Chondrocyte (in vitro differentiated cells): ENCODE results near the gene CTNNA1. TPM values are rescaled to one million over a fixed set of nuclear protein-coding genes. Genes with fewer than 3 reads are reported as not detected.

Source experiments
- DNase-seq: peaks from one replicate; pipeline ENCODE4 v3.0.0; 2021; ENCODE audit warnings: mixed read lengths, low spot score
- H3K27ac Mint-ChIP-seq: one replicate; pipeline ENCODE4 v1.8.0; 2021; ENCODE audit warnings: mild to moderate bottlenecking, moderate library complexity, mixed read lengths; ENCODE audit not compliant: unreplicated experiment
- H3K27me3 Mint-ChIP-seq: 2 replicates; pipeline ENCODE4 v1.8.0; 2021; ENCODE audit warnings: low read depth, mixed read lengths
- H3K36me3 Mint-ChIP-seq: 2 replicates; pipeline ENCODE4 v1.8.0; 2021; ENCODE audit warnings: low read depth, mixed read lengths
- H3K4me1 Mint-ChIP-seq: 2 replicates; pipeline ENCODE4 v1.8.0; 2021; ENCODE audit warnings: low read depth, mild to moderate bottlenecking, mixed read lengths
- H3K4me3 Mint-ChIP-seq: one replicate; pipeline ENCODE4 v1.8.0; 2021; ENCODE audit warnings: mild to moderate bottlenecking, moderate library complexity, mixed read lengths; ENCODE audit not compliant: unreplicated experiment
- H3K9me3 Mint-ChIP-seq: 2 replicates; pipeline ENCODE4 v1.8.0; 2021; ENCODE audit warnings: low read depth, mixed read lengths
- total RNA-seq: library from RNA; stranded (reverse); gene quantifications from 3 replicates; pipeline ENCODE4 v1.2.1, GENCODE V29; 2021
- TF ChIP-seq, protein P1 (sequence below): fragments of 200-600 bp; sonication (generic); IDR thresholded peaks from 2 replicates; pipeline ENCODE4 v1.5.0; 2021; ENCODE audit warnings: antibody characterized with exemption, mild to moderate bottlenecking, moderate library complexity

Gene CTNNA1
- total RNA-seq, 1 donor from 2014 or later, result 397 TPM

DNA sequence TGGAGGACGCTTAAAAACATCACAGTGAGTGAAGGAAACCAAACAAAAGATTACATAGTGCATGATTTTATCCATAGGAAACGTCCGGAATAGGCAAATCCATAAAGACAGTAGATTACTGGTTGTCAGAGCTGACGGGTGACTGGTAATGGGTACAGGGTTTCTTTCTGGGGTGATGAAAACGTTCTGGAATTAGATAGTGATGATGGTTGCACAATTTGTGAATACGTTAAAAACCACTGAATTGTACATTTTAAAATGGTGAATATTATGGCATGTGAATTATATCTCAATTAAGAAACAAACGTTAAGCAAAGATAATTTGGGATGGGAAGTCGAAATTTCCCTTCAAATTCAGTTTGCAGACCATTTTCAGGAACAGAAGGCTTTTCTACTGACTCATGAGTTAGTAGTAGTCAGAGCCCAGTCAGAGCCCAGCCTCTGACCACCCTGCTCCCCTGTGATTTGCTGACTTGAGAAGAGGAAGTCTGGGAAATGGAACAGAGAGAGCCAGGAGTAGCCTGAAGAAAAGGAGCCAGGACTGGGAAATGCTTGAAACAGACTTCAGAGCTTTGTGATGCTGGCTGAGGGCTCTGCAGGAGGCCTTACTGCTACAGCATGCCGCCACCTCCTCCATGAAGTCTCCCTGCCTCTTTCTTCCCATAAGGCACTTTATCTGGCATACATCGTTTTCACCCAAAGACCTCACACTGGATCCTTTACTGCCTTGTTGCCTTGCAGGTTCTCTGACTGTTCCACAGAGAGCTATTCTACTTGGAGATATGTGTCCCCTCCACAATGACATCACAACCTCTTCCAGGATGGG is 46.4 kb upstream of the CTNNA1 start:
- TF ChIP-seq, protein P1, sequence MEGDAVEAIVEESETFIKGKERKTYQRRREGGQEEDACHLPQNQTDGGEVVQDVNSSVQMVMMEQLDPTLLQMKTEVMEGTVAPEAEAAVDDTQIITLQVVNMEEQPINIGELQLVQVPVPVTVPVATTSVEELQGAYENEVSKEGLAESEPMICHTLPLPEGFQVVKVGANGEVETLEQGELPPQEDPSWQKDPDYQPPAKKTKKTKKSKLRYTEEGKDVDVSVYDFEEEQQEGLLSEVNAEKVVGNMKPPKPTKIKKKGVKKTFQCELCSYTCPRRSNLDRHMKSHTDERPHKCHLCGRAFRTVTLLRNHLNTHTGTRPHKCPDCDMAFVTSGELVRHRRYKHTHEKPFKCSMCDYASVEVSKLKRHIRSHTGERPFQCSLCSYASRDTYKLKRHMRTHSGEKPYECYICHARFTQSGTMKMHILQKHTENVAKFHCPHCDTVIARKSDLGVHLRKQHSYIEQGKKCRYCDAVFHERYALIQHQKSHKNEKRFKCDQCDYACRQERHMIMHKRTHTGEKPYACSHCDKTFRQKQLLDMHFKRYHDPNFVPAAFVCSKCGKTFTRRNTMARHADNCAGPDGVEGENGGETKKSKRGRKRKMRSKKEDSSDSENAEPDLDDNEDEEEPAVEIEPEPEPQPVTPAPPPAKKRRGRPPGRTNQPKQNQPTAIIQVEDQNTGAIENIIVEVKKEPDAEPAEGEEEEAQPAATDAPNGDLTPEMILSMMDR, result no peak
- peaks cover 31% of the 10 kb centered on the region for H3K4me1 Mint-ChIP-seq
- H3K36me3 Mint-ChIP-seq, result no peaks in the 10 kb centered on the region
- H3K27me3 Mint-ChIP-seq, result no peaks in the 10 kb centered on the region
- H3K9me3 Mint-ChIP-seq, result no peaks in the 10 kb centered on the region
- no peak overlapping the region for H3K4me3 Mint-ChIP-seq
- no peak for DNase-seq
- H3K27ac Mint-ChIP-seq, result peak overlapping the region; percentile 34

DNA sequence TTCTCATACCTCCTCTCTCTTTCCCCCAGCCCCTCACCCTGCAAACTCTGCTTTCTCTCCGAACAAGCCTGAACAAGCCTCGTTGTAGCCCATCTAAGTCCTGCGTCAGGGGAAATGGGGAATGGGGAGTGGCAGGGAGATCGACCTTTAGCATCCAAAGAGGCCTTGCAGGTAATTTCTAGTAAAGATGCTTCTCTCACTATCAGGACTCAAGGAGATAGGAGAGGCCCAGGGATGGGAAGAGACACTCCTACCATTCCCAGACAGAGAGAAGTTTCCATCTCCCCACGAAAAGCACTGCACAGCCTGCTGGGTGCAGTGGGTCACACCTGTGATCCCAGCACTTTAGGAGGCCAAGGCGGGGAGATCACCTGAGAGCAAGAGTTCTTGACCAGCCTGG is 44.4 kb upstream of the CTNNA1 start:
- no peak overlapping the region for H3K27ac Mint-ChIP-seq
- H3K4me3 Mint-ChIP-seq, result no peak overlapping the region
- H3K9me3 Mint-ChIP-seq, result no peaks in the 10 kb centered on the region
- DNase-seq, result no peak
- H3K27me3 Mint-ChIP-seq, result peaks cover 2% of the 10 kb centered on the region
- TF ChIP-seq, protein P1, result no peak
- H3K36me3 Mint-ChIP-seq, result no peaks in the 10 kb centered on the region
- H3K4me1 Mint-ChIP-seq, result peaks cover 24% of the 10 kb centered on the region

DNA sequence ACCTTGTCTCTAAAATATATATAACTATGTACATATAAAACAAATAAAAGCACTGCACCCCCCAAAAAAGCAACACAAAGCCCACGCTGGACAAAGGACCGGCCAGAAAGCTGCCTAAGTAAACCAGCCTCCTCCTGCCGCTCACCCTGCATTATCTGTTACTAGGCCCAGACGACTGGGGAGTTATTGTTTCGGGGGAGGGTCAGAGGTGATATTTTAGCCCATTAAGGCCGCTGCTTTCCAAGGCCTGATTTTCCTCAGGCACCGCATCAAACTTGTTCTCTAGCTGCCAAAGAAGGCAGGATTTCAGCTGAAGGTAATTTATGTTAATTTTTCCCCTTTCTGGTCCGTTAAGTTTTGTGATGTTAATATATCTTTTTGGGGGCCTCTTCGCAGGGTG is 44.0 kb upstream of the CTNNA1 start:
- peaks cover 24% of the 10 kb centered on the region for H3K4me1 Mint-ChIP-seq
- no peaks in the 10 kb centered on the region for H3K36me3 Mint-ChIP-seq
- no peak overlapping the region for H3K27ac Mint-ChIP-seq
- no peaks in the 10 kb centered on the region for H3K9me3 Mint-ChIP-seq
- TF ChIP-seq, protein P1, result no peak
- no peak overlapping the region for H3K4me3 Mint-ChIP-seq
- peaks cover 2% of the 10 kb centered on the region for H3K27me3 Mint-ChIP-seq
- no peak for DNase-seq

DNA sequence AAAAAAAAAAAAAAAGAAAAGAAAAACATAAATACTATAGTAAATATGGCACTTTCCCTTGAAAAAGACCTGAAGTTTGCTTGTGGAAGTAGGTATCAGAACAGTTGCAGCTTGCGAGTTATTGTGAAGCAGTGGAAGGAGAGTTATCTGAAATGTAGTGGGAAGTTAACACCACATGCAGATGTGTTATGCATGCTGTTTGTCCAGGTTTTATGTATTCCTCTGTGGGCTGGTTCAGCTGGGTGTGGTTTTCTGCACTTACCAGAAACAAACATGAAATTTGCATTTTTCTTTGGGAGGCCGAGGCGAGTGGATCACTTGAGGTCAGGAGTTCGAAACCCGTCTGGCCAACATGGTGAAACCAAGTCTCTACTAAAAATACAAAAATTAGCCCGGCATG is 42.1 kb upstream of the CTNNA1 start:
- no peak for DNase-seq
- Mint-ChIP-seq H3K27ac (no peak overlapping the region), H3K4me1 (peaks cover 11% of the 10 kb centered on the region), H3K36me3 (no peaks in the 10 kb centered on the region), H3K9me3 (no peaks in the 10 kb centered on the region), H3K4me3 (no peak overlapping the region), H3K27me3 (peaks cover 2% of the 10 kb centered on the region)
- TF ChIP-seq, protein P1, result no peak

DNA sequence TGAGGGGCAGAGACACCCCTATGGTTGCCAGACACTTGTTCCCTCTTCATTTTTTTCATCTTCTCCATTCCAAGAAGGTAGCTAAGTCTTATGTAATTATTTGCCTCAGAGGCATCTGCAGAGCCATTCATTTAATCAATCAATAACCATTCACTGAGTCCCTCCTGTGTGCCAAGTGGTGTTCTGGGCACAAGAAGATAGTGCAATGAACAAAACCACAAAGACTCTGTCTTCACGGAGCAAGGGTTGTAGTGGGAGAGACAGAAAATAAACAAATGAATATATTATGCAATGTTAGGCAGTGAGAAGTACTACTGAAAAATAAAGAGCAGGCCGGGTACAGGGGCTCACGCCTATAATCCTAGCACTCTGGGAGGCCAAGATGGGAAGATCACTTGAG is 41.4 kb upstream of the CTNNA1 start:
- H3K9me3 Mint-ChIP-seq, result no peaks in the 10 kb centered on the region
- H3K27ac Mint-ChIP-seq, result no peak overlapping the region
- DNase-seq, result no peak
- H3K4me3 Mint-ChIP-seq, result no peak overlapping the region
- peaks cover 2% of the 10 kb centered on the region for H3K27me3 Mint-ChIP-seq
- H3K4me1 Mint-ChIP-seq, result peaks cover 11% of the 10 kb centered on the region
- TF ChIP-seq, protein P1, result no peak
- H3K36me3 Mint-ChIP-seq, result no peaks in the 10 kb centered on the region
